NCI-H2227 (cell line): ENCODE data around the gene SLC35G3.
"Not testable (repeated sequence)": the region's sequence is repeated elsewhere in the genome, so short reads cannot be mapped to it uniquely, and the experiment has no call there.

Experiments used
- DNase-seq: peaks from one replicate; lab custom pipeline; 2025; ENCODE audit not compliant: unreplicated experiment; lab: John Stamatoyannopoulos, UW

Gene SLC35G3

GRCh38 chr17:35212668-35213067, 18.5 kb upstream of the SLC35G3 start:
- no peak for DNase-seq

GRCh38 chr17:35210741-35211140, 16.5 kb upstream of the SLC35G3 start:
- no peak for DNase-seq

DNA sequence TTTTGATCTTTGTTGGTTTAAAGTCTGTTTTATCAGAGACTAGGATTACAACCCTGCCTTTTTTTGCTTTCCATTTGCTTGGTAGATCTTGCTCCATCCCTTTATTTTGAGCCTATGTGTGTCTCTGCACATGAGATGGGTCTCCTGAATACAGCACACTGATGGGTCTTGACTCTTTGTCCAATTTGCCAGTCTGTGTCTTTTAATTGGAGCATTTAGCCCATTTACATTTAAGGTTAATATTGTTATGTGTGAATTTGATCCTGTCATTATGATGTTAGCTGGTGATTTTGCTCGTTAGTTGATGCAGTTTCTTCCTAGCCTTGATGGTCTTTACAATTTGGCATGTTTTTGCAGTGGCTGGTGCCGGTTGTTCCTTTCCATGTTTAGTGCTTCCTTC, 8.4 kb upstream of the SLC35G3 start:
- DNase-seq, result not testable (repeated sequence)

DNA sequence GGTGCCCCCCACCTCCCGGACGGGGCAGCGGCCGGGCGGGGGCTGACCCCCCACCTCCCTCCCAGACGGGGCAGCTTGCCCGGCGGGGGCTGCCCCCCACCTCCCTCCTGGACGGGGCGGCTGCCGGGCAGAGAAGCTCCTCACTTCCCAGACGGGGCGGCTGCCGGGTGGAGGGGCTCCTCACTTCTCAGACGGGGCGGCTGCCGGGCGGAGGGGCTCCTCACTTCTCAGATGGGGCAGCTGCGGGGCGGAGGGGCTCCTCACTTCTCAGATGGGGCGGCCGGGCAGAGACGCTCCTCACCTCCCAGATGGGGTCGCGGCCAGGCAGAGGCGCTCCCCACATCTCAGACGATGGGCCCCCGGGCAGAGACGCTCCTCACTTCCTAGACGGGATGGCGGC, 869 bp upstream of the SLC35G3 start:
- DNase-seq, result not testable (repeated sequence)

GRCh38 chr17:35192708-35193107, 1.5 kb downstream of the SLC35G3 start:
- no peak for DNase-seq

- DNase-seq, result no peak
Measured at GRCh38 chr17:35191001-35191695, 3.0 kb downstream of the SLC35G3 start.

DNA sequence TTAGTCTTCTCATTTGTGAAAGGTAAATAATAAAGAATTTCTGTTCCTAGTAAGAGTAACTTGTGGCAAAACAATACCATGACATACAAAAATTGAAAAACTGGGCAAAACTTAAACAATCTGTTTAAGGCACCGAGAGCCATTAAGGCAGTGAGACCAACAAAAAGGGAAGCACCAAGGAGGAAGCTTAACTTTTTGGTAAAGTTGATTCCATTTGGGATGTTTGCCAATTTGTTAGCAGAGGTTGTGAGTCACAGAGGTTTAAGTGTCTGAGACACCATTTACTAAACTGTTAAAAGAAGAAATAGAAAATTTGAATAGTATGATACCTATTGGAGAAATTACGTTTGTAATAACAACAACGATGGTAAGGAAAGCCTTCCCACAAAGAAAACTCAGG, 4.9 kb downstream of the SLC35G3 start:
- DNase-seq, result no peak

DNA sequence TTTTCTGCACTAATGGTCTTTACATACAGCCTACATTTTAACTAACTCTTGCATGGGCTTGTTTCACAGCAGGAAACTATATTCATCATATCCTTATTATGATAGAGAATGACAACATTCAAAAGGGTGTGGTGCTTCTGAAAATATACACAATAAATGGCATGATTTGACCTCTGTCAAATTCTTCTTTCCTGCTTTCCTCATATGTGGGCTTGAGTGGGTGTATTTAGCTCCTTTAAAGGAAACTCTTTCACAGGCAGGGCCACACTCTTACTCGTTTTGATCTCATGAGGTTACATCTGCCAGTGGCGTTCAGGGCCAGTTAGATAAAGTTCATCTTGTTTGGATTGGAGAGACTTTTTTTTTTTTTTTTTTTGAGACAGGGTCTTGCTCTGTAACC, 6.1 kb downstream of the SLC35G3 start:
- no peak for DNase-seq

GRCh38 chr17:35187481-35187880, 6.7 kb downstream of the SLC35G3 start:
- DNase-seq, result no peak

DNA sequence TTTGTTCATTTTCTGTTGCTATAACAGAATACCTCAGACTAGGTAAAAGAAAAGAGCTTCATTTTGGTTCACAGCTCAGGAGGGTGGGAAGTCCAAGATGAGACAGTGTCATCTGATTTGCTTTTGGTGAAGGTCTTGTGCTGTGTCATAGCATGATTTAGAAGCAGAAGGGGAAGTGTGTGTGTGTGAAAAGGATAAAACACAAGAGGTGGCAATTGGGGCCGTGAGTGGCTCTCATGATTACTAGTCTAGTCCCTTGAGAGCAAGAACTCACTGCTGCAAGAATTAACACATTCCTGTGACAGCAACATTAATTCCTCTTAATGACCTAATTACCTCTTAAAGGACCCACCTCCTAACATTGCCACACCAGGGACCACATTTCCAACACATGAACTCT, 8.3 kb downstream of the SLC35G3 start:
- DNase-seq, result no peak

DNA sequence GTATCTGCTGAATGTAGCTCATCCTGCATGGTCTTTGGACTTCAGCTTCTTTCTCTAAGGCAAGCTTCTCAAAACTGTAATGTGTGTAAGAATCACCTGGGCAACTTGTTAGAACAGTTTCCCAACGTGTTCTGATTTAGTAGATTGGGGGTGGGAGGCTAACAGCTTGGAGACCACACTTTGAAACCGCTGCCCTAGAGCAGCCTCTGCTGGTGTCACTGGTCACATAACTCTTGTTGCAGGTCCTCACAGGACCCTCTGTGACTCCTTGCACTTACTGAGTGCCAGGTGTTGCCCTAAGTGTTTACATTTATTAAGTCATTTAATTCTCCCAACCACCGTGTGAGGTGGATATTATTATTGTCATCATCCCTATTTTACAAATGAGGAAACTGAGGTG, 9.9 kb downstream of the SLC35G3 start:
- DNase-seq, result no peak

- no peak for DNase-seq
Measured at GRCh38 chr17:35183332-35183731, 10.9 kb downstream of the SLC35G3 start.

- not testable (repeated sequence) for DNase-seq
Measured at GRCh38 chr17:35179379-35179778, 14.8 kb downstream of the SLC35G3 start.

- DNase-seq, result no peak
Measured at GRCh38 chr17:35176897-35177296, 17.3 kb downstream of the SLC35G3 start.

GRCh38 chr17:35175638-35176415, 18.4 kb downstream of the SLC35G3 start:
- no peak for DNase-seq

DNA sequence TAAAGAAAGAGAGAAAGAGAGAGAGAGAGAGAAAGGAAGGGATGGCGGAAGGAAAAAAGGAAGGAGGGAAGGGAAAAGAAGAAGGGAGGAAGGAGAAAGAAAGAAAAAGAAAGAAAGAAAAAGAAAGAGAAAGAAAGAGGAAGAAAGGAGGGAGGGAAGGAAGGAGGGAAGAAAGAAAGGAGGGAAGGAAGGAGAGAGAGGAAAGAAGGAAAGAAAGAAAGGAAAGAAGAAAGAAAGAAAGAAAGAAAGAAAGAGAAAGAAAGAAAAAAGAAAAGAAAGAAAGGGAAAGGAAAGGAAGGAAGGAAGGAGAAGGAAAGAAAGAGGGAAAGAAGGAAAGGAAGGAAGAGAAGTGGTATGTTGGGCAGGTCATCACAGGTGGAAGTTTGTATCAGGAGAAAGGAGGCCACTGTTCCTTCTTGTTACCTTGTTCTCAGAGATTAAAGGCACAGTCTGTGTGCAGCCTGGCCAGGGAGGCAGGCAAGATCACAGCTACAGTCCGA, 19.3 kb downstream of the SLC35G3 start:
- no peak for DNase-seq

DNA sequence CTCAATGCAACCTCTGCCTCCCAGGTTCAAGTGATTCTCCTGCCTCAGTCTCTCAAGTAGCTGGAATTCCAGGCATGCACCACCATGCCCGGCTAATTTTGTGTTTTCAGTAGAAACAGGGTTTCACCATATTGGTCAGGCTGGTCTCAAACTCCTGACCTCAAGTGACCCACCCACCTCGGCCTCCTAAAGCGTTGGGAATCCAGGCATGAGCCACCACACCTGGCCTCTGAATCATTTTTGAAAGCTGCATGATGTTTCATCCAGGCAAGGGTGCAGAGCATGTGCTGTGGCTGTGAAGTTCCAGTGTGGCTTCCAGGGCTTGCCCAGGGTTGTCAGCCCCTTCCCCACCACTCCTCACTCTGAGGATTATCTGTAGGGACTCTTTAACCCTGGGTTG, 21.9 kb downstream of the SLC35G3 start:
- DNase-seq, result not testable (repeated sequence)

DNA sequence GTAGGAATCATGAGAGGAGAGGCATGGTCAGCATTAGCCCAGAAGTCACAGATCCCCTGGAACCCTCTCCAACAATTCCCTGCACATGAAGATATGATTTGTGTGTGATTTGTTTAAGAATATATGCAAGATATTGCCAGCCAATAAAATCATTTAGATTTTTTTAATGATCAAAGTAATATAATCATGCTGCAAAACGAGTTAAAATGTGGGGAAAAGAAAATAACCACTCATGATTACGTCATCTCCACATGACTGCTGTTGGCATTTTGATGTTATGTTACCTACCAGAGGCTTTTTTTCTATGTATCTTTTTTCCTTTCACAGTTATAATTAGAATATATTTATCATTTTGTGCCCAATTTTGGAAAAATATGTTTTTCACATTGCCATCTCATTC, 22.4 kb downstream of the SLC35G3 start:
- no peak for DNase-seq

DNA sequence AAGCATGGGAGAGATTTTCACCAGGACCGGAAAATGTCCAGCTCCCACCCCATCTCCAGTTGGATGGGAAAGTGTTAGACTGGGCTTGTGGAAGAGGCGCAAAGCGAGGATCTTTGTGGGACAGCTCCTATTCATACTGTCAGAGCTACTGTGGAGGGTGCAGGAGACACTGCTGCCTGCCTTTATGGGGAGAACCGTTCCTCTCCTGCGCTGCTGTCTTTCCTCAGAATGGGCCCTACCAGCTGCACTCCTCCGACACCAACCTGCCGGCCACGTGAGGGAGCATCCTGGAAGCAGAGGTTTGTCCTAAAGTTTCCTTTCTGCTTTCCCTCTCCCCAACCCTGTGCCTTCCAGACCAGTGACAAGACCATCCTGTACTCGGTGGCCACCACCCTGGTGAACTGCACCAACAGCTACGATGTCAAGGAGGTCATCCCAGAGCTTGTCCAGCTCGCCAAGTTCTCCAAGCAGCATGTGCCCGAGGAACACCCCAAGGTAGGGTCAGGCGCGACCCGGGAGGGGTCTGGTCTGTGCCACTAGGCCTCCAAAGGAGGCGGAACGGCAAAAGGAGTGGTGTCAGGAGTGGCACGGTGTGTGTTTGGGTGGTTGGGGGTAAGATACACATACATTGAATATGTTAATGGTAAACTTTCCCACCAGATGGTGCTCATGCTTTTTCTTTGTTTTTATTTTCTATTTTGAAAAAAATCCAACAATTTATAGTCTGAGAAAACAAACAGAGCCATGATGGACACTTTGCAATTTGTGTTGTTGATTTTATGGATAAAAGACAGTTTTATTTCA, 23.0 kb downstream of the SLC35G3 start:
- no peak for DNase-seq

GRCh38 chr17:35169835-35170363, 24.3 kb downstream of the SLC35G3 start:
- no peak for DNase-seq

GRCh38 chr17:35167666-35168065, 26.5 kb downstream of the SLC35G3 start:
- no peak for DNase-seq
